Measurements from ENCODE around the gene C3orf22. TPM values are rescaled to one million over a fixed set of nuclear protein-coding genes. Genes with fewer than 3 reads are reported as not detected.

Gene C3orf22
- total and polyA plus RNA-seq, 2 donors = 0.05 TPM; not detected in 1

GRCh38 chr3:126530171-126531050 lies 28.3 kb downstream of the C3orf22 start:
- Histone ChIP-seq H3K9me3 (ENCODE audit: control insufficient read depth in 2 of 2, insufficient read depth in 1 of 2, low read length in 1 of 2) (no peaks in the 10 kb centered on the region), H3K4me3 (ENCODE audit: low read length in 2 of 2) (no peak overlapping the region), H3K27ac (ENCODE audit: low read depth in 1 of 2, low read length in 1 of 2) (peak overlapping the region in 1 of 2 donors; percentile 7), H3K27me3 (ENCODE audit: control insufficient read depth in 2 of 2, insufficient read depth in 1 of 2, low read length in 1 of 2) (peaks cover under 1 to 5% of the 10 kb centered on the region in 2 donors), H3K4me1 (ENCODE audit: control insufficient read depth in 2 of 2, insufficient read depth in 2 of 2, low read length in 2 of 2) (peaks cover 11 to 35% of the 10 kb centered on the region in 2 donors), H3K36me3 (ENCODE audit: control insufficient read depth in 2 of 2, insufficient read depth in 2 of 2, low read length in 1 of 2) (no peaks in the 10 kb centered on the region)
- 51% methylated on average over 18 of the region's 18 CpGs for WGBS
- peak in 3 of 9 donors; percentile 38 to 76 (median 61) for DNase-seq (ENCODE audit: low read depth in 6 of 9, low spot score in 9 of 9)

- no peak for DNase-seq (ENCODE audit: low read depth in 6 of 9, low spot score in 9 of 9)
- no peak overlapping the region for H3K4me3 ChIP-seq (ENCODE audit: low read length in 2 of 2)
- WGBS = 61% methylated on average over 7 of the region's 7 CpGs
- no peaks in the 10 kb centered on the region for H3K36me3 ChIP-seq (ENCODE audit: control insufficient read depth in 2 of 2, insufficient read depth in 2 of 2, low read length in 1 of 2)
- H3K27me3 ChIP-seq (ENCODE audit: control insufficient read depth in 2 of 2, insufficient read depth in 1 of 2, low read length in 1 of 2) = peaks cover 8 to 11% of the 10 kb centered on the region in 2 donors
- H3K4me1 ChIP-seq (ENCODE audit: control insufficient read depth in 2 of 2, insufficient read depth in 2 of 2, low read length in 2 of 2) = peaks cover 11 to 37% of the 10 kb centered on the region in 2 donors
- peak overlapping the region in 1 of 2 donors; percentile 7 for H3K27ac ChIP-seq (ENCODE audit: low read depth in 1 of 2, low read length in 1 of 2)
- no peaks in the 10 kb centered on the region for H3K9me3 ChIP-seq (ENCODE audit: control insufficient read depth in 2 of 2, insufficient read depth in 1 of 2, low read length in 1 of 2)
Observed at GRCh38 chr3:126529585-126530170, 29.1 kb downstream of the C3orf22 start.

- DNase-seq (ENCODE audit: low read depth in 6 of 9, low spot score in 9 of 9) = no peak
- WGBS = 89% methylated on average over 14 of the region's 14 CpGs
- Histone ChIP-seq H3K36me3 (ENCODE audit: control insufficient read depth in 2 of 2, insufficient read depth in 2 of 2, low read length in 1 of 2) (no peaks in the 10 kb centered on the region), H3K27me3 (ENCODE audit: control insufficient read depth in 2 of 2, insufficient read depth in 1 of 2, low read length in 1 of 2) (peaks cover 14 to 18% of the 10 kb centered on the region in 2 donors), H3K27ac (ENCODE audit: low read depth in 1 of 2, low read length in 1 of 2) (no peak overlapping the region), H3K4me1 (ENCODE audit: control insufficient read depth in 2 of 2, insufficient read depth in 2 of 2, low read length in 2 of 2) (peaks cover 11 to 41% of the 10 kb centered on the region in 2 donors), H3K4me3 (ENCODE audit: low read length in 2 of 2) (no peak overlapping the region), H3K9me3 (ENCODE audit: control insufficient read depth in 2 of 2, insufficient read depth in 1 of 2, low read length in 1 of 2) (no peaks in the 10 kb centered on the region)
Observed at GRCh38 chr3:126528800-126529541, 29.8 kb downstream of the C3orf22 start.

GRCh38 chr3:126528419-126528799 lies 30.3 kb downstream of the C3orf22 start:
- DNase-seq (ENCODE audit: low read depth in 6 of 9, low spot score in 9 of 9) = no peak
- Histone ChIP-seq H3K9me3 (ENCODE audit: control insufficient read depth in 2 of 2, insufficient read depth in 1 of 2, low read length in 1 of 2) (no peaks in the 10 kb centered on the region), H3K4me3 (ENCODE audit: low read length in 2 of 2) (no peak overlapping the region), H3K36me3 (ENCODE audit: control insufficient read depth in 2 of 2, insufficient read depth in 2 of 2, low read length in 1 of 2) (no peaks in the 10 kb centered on the region), H3K27me3 (ENCODE audit: control insufficient read depth in 2 of 2, insufficient read depth in 1 of 2, low read length in 1 of 2) (peaks cover 20 to 23% of the 10 kb centered on the region in 2 donors), H3K4me1 (ENCODE audit: control insufficient read depth in 2 of 2, insufficient read depth in 2 of 2, low read length in 2 of 2) (peaks cover 11 to 45% of the 10 kb centered on the region in 2 donors), H3K27ac (ENCODE audit: low read depth in 1 of 2, low read length in 1 of 2) (no peak overlapping the region)
- 86% methylated on average over 5 of the region's 5 CpGs for WGBS

GRCh38 chr3:126527455-126528211 lies 31.1 kb downstream of the C3orf22 start:
- no peak for DNase-seq (ENCODE audit: low read depth in 6 of 9, low spot score in 9 of 9)
- Histone ChIP-seq H3K27ac (ENCODE audit: low read depth in 1 of 2, low read length in 1 of 2) (no peak overlapping the region), H3K4me1 (ENCODE audit: control insufficient read depth in 2 of 2, insufficient read depth in 2 of 2, low read length in 2 of 2) (peaks cover 11 to 45% of the 10 kb centered on the region in 2 donors), H3K27me3 (ENCODE audit: control insufficient read depth in 2 of 2, insufficient read depth in 1 of 2, low read length in 1 of 2) (peaks cover 25 to 30% of the 10 kb centered on the region in 2 donors), H3K36me3 (ENCODE audit: control insufficient read depth in 2 of 2, insufficient read depth in 2 of 2, low read length in 1 of 2) (no peaks in the 10 kb centered on the region), H3K9me3 (ENCODE audit: control insufficient read depth in 2 of 2, insufficient read depth in 1 of 2, low read length in 1 of 2) (no peaks in the 10 kb centered on the region), H3K4me3 (ENCODE audit: low read length in 2 of 2) (no peak overlapping the region)
- WGBS = 75% methylated on average over 6 of the region's 6 CpGs

- no peak for DNase-seq (ENCODE audit: low read depth in 6 of 9, low spot score in 9 of 9)
- WGBS = 79% methylated on average over 7 of the region's 7 CpGs
- Histone ChIP-seq H3K27me3 (ENCODE audit: control insufficient read depth in 2 of 2, insufficient read depth in 1 of 2, low read length in 1 of 2) (peaks cover 25 to 33% of the 10 kb centered on the region in 2 donors), H3K9me3 (ENCODE audit: control insufficient read depth in 2 of 2, insufficient read depth in 1 of 2, low read length in 1 of 2) (no peaks in the 10 kb centered on the region), H3K27ac (ENCODE audit: low read depth in 1 of 2, low read length in 1 of 2) (no peak overlapping the region), H3K36me3 (ENCODE audit: control insufficient read depth in 2 of 2, insufficient read depth in 2 of 2, low read length in 1 of 2) (no peaks in the 10 kb centered on the region), H3K4me3 (ENCODE audit: low read length in 2 of 2) (no peak overlapping the region), H3K4me1 (ENCODE audit: control insufficient read depth in 2 of 2, insufficient read depth in 2 of 2, low read length in 2 of 2) (peaks cover 11 to 45% of the 10 kb centered on the region in 2 donors)
Observed at GRCh38 chr3:126527006-126527405, 31.7 kb downstream of the C3orf22 start.

GRCh38 chr3:126526668-126527005 lies 32.1 kb downstream of the C3orf22 start:
- no peaks in the 10 kb centered on the region for H3K36me3 ChIP-seq (ENCODE audit: control insufficient read depth in 2 of 2, insufficient read depth in 2 of 2, low read length in 1 of 2)
- WGBS = 85% methylated on average over 7 of the region's 7 CpGs
- no peak for DNase-seq (ENCODE audit: low read depth in 6 of 9, low spot score in 9 of 9)
- no peak overlapping the region for H3K4me3 ChIP-seq (ENCODE audit: low read length in 2 of 2)
- no peaks in the 10 kb centered on the region for H3K9me3 ChIP-seq (ENCODE audit: control insufficient read depth in 2 of 2, insufficient read depth in 1 of 2, low read length in 1 of 2)
- H3K27ac ChIP-seq (ENCODE audit: low read depth in 1 of 2, low read length in 1 of 2) = no peak overlapping the region
- peaks cover 25 to 33% of the 10 kb centered on the region in 2 donors for H3K27me3 ChIP-seq (ENCODE audit: control insufficient read depth in 2 of 2, insufficient read depth in 1 of 2, low read length in 1 of 2)
- peaks cover 11 to 45% of the 10 kb centered on the region in 2 donors for H3K4me1 ChIP-seq (ENCODE audit: control insufficient read depth in 2 of 2, insufficient read depth in 2 of 2, low read length in 2 of 2)

GRCh38 chr3:126525853-126526667 lies 32.7 kb downstream of the C3orf22 start:
- H3K4me1 ChIP-seq (ENCODE audit: control insufficient read depth in 2 of 2, insufficient read depth in 2 of 2, low read length in 2 of 2) = peaks cover 11 to 44% of the 10 kb centered on the region in 2 donors
- H3K36me3 ChIP-seq (ENCODE audit: control insufficient read depth in 2 of 2, insufficient read depth in 2 of 2, low read length in 1 of 2) = no peaks in the 10 kb centered on the region
- DNase-seq (ENCODE audit: low read depth in 6 of 9, low spot score in 9 of 9) = no peak
- no peak overlapping the region for H3K4me3 ChIP-seq (ENCODE audit: low read length in 2 of 2)
- WGBS = 95% methylated on average over 8 of the region's 8 CpGs
- H3K27me3 ChIP-seq (ENCODE audit: control insufficient read depth in 2 of 2, insufficient read depth in 1 of 2, low read length in 1 of 2) = peaks cover 25 to 33% of the 10 kb centered on the region in 2 donors
- H3K9me3 ChIP-seq (ENCODE audit: control insufficient read depth in 2 of 2, insufficient read depth in 1 of 2, low read length in 1 of 2) = no peaks in the 10 kb centered on the region
- no peak overlapping the region for H3K27ac ChIP-seq (ENCODE audit: low read depth in 1 of 2, low read length in 1 of 2)

Data from thymus (tissue), 11 donors.